Epithelial cell of esophagus (primary cell): ENCODE results near the gene NHLH1.
A peak's percentile ranks its signal among the peaks of the same experiment; 100 is the strongest.

Experiments used
- DNase-seq: peaks from one replicate; pipeline ENCODE4 v3.0.0; 2010; ENCODE audit warnings: low read depth
- H3K4me3 ChIP-seq: 2 replicates; pipeline ENCODE4 v1.5.1; 2011; ENCODE audit warnings: mild to moderate bottlenecking, low read length, control low read depth
- CTCF ChIP-seq: IDR thresholded peaks from 2 replicates; pipeline ENCODE4 v1.5.1; 2011; ENCODE audit warnings: low read depth, mild to moderate bottlenecking, low read length, control low read depth, inconsistent platforms; ENCODE audit not compliant: insufficient read depth; ENCODE audit errors: missing control alignments

The NHLH1 gene

GRCh38 chr1:160369087-160369486 lies 2.2 kb downstream of the NHLH1 start:
- no peak for DNase-seq
- no peak overlapping the region for H3K4me3 ChIP-seq
- no peak for TF ChIP-seq CTCF

GRCh38 chr1:160370561-160371345 lies 3.9 kb downstream of the NHLH1 start:
- no peak for TF ChIP-seq CTCF
- no peak for DNase-seq
- no peak overlapping the region for H3K4me3 ChIP-seq

GRCh38 chr1:160371346-160371631 lies 4.4 kb downstream of the NHLH1 start:
- TF ChIP-seq CTCF: no peak

GRCh38 chr1:160371756-160372155 lies 4.9 kb downstream of the NHLH1 start:
- no peak overlapping the region for H3K4me3 ChIP-seq
- no peak for TF ChIP-seq CTCF
- no peak for DNase-seq

More at GRCh38 chr1:160371346-160371631, 4.4 kb downstream of the NHLH1 start:
- no peak for DNase-seq
- H3K4me3 ChIP-seq: no peak overlapping the region

- TF ChIP-seq CTCF: no peak
- H3K4me3 ChIP-seq: no peak overlapping the region
- DNase-seq: peak; percentile 16
Observed at GRCh38 chr1:160373696-160374095, 6.8 kb downstream of the NHLH1 start.

GRCh38 chr1:160374306-160375110 lies 7.6 kb downstream of the NHLH1 start:
- peak; percentile 40 for DNase-seq
- H3K4me3 ChIP-seq: no peak overlapping the region

More at GRCh38 chr1:160374306-160375110, 7.6 kb downstream of the NHLH1 start:
- TF ChIP-seq CTCF: no peak
